SHP77 treated with DMSO at 0.1 percent for 48 hours (cell line): ENCODE results near the gene IQCN.

ENCODE experiments used
- DNase-seq: peaks from one replicate; lab custom pipeline; 2025; lab: John Stamatoyannopoulos, UW

Gene IQCN

DNA sequence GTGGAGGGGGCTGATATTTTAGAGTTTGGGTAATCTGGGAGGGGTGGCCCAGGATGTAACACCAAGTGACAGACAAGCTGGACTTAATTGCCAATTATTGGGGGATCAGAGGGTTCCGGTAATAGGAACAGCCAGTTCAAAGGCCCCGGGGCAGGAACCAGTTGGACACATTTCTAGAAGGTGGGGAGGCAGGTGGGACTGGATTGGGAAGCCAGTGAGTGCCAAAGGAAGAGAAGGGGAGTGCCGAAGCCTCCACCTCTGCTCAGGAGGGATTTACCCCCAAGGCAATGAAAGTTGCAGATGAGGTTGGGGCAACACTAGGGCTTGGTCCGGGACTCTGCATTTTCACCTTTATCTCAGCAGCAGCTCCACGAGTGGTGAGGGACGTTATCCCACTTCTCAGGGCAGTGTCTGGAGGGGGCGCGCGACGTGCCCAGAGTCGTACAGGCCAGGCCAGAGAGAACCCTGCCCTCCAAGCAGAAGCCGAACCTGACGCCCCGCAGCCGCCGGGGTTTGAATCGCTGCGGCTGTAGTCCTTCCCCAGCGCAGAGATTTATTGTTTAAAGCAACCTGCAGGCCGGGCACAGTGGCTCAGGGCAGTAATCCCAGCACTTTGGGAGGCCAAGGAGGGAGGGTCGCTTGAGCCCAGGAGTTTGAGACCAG, 12.9 kb upstream of the IQCN start:
- DNase-seq = no peak

DNA sequence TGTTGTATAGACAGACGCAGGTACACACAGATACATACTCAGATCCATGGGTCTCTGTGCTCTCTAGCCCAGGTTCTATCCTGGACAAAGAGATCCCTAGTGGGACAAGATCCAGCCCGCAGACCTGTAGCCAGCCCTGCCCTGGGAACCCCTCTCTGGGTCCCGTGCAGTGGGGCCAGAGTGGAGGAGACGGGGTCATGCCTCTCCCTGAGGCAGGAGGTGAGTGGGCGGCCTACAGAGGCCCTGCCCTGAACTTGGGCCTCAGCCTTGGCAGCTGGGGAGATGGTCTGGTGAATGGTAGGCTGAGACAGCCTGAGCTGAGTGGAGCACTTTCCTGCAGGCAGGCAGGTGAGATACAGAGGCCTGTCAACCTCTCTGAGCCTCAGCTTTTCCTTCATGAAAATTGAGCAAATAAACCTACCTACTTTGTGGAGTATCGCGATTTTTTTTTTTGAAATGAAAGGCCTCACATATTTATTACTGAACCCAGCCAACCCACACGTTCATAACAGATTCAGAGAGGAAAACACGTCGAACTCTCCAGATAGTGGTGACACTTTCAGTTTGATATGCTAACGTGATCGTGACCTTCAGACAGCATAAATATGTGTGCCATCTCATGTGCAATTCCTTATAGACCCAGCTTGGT, 10.6 kb upstream of the IQCN start:
- no peak for DNase-seq

- DNase-seq = no peak
Observed at GRCh38 chr19:18283338-18283737, 9.1 kb upstream of the IQCN start.

GRCh38 chr19:18282788-18283141, 8.5 kb upstream of the IQCN start:
- no peak for DNase-seq

- peak; percentile 81 for DNase-seq
Observed at GRCh38 chr19:18282021-18282787, 8.0 kb upstream of the IQCN start.

DNA sequence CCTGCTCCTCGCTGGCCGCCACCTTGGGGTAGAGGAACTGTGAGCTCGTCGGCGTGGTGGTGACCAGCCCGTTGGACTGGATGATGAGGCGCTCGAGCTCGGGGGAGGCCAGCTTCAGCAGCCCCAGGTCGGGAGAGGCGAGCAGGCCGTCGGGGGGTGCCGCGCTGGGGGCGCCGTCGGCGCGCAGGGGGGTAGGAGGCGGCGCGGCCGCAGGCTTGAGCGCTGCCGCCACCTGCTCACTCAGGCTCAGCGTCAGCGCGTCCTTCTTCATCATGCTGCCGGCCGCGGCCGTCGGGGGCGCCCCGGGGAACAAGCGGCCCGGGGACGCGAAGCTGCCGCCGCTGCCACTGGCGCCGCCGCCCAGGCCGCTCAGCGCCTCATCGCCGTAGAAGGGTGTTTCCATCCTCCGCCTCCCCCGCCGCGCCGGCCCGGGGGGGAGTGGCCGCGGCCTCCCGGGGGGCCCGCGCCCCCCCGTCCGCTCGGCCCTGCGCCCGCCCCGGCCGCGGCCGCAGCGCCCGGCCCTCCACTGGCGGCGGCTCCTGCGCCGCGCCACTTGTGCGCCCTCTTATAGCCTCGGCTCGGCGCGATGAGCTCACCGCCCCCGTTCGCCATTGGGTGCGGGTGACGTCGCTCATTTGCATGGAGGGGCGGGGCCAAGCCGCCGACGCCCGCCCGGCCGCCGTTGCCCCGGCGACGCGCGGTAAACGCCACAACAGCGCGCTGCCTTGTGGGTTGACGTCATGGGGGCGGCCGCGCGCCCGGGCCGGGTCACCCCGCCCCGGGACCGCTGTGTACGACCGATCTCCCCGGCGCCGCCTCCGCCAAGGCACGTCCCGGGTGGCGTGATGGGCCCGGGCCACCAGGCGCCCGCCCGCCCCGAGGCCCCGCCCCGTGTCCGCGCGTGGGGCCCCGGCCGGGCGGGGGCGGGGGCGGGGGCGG, 7.1 kb upstream of the IQCN start, which contains the start of gene JUND:
Gene JUND (minus strand): TSS at position 541 of the 939 bp plus-strand sequence. CDS start 138 bp downstream, at position 403.
- peak; percentile 84 for DNase-seq

DNA sequence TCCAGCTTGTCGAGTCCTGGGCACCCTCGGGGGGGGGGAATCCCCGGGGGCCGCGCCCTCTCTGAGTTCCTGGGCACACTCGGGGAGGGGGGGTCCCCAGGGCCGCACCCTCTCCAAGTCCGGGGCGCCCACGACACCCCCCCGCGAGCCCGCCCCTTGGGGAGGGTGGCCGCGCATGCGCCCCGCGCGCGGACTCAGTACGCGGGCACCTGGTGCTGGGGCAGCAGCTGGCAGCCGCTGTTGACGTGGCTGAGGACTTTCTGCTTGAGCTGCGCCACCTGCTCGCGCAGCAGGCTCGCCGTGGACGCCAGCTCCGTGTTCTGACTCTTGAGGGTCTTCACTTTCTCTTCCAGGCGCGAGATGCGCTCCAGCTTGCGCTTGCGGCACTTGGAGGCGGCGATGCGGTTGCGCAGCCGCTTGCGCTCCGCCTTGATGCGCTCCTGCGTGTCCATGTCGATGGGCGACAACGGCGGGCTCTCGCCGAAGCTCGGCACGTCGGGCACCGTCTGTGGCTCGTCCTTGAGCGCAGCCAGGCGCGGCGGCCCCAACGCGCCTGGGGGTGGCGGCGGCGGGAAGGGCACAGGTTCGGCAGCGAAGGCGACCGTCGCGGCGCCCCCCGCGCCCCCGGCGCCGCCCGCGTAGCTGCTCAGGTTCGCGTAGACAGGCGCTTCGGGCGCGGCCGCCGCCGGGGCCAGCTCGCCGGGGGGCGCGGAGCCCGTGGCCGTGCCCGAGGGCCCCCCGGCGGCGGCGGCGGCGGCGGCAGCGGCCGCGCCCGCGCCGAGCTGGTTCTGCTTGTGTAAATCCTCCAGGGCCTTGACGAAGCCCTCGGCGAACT, 6.2 kb upstream of the IQCN start:
- DNase-seq = peak; percentile 28

DNA sequence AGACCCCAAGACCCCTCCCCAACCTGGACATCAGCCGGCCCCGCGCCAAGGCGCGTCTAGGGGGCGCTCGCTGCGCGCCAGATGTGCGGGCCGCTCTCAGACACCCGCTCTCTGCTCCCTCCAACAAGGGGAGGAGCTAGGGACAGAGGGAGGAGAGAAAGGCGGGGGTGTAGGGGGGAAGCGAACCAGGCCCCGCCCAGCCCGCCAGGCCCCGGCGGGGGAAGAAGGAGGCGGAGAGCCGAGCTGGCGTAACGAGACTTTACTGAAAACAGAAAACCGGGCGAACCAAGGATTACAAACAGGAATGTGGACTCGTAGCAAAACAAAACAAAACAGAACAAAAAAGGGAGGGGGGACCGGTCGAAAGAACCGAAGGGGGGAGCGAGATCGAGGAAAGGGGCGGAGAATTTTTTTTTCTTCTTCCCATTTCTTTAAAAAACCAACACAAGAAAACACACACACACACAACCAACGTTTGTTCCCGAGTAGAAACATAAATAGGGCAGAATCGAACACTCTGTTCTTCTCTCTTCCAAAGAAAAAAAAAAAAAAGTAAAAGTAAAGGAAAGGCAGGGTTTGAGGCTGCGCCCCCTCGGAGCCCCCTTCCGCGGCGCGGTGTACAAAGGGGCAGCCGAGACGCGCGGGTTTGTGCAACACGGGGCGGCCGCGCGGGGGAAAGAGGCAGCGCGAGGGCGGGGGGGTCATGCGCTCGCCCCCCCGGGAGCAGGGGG, 5.4 kb upstream of the IQCN start:
- peak; percentile 63 for DNase-seq

- DNase-seq = no peak
Observed at GRCh38 chr19:18279266-18279515, 4.9 kb upstream of the IQCN start.

DNA sequence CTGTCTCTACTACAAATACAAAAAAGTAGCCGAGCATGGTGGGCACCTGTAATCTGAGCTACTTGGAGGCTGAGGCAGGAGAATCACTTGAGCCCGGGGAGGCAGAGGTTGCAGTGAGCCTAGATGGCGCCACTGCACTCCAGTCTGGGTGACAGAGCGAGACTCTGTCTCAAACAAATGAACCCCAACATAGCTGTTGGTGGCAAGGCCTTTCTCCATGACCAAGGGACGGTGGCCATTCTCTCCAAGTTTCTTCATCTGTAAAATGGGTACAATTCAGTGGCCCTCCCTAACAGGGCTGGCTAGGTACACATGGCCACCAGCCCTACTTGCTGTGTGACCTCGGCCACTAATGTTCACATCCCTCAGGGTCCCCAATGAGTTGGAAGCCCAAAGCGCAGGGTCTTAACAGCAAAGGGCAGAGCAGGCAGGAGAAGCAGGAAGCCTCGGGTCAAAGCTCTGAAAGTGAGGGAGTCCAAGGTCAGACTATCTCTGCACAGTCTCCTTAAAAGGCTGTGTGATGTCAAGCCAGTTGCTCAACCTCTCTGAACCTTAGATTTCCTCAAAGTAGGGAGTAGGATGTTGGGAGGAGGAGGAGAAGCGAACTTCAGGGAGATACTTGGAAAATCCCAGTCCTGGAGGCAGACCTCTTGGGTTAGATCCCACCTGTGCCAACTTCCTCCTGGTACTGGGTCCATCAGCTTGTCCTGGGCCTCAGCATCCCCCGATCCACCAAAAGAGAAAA, 4.4 kb upstream of the IQCN start:
- DNase-seq = no peak

- no peak for DNase-seq
Observed at GRCh38 chr19:18274781-18275356, 617 bp upstream of the IQCN start.

- DNase-seq = no peak
Observed at GRCh38 chr19:18273561-18274218, 562 bp downstream of the IQCN start.

DNA sequence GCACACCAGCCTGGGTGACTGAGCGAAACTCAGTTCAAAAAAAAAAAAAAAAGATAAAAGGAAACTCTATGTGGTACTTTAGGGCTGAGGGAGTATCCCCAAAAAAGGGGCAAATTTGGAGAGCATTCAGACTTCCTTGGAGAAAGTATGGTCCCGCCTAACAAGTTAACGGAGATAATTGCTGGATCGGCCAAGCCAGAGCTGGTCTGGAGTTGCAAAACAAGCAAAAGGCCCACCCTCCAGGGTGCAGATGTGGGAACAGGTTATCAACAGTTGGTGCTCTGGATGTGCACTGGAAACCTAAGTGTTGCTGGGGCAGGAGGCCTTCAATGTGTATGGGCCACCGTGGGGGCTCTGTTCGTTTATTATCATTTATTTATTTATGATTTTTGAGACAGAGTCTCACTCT, 2.8 kb downstream of the IQCN start:
- DNase-seq = no peak

DNA sequence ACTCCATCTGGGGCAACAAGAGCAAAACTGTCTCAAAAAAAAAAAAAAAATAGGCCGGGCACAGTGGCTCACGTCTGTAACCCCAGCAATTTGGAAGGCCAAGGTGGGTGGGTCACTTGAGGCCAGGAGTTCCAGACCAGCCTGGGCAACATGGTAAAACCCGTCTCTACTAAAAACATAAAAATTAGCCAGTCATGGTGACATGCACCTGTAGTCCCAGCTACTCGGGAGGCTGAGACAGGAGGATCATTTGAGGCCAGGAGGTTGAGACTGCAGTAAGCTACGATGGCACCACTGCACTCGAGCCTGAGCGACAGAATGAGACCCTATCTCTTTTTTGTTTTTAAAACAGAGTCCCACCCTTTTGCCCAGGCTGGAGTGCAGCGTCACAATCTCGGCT, 3.9 kb downstream of the IQCN start:
- DNase-seq = no peak

- DNase-seq = no peak
Observed at GRCh38 chr19:18269070-18269723, 5.1 kb downstream of the IQCN start.

- no peak for DNase-seq
Observed at GRCh38 chr19:18266771-18267686, 7.2 kb downstream of the IQCN start.

DNA sequence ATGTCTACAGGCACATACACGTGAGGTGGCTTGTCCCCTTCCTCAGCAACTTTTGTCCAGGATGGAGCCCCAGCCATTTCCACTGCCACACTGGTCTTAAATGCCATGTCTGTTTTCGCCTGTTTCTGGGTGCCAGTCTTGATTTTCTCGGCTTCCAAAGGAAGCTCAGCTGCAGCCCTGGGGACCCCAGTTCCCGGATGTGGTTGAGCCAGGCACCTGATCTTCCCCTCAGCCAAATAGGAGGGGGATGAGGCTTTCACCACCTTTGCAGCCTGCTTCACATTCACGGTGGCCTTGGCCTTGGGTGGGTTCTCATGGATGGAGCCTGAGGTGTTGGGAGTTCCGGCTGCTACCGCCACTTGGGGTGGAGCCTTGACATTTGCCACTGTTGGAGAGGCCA, 8.7 kb downstream of the IQCN start:
- DNase-seq = no peak
